CD4-positive, alpha-beta T cell (primary cell): ENCODE data around the gene SIX2. TPM values are rescaled to one million over a fixed set of nuclear protein-coding genes. Genes with fewer than 3 reads are reported as not detected.

Experiments
- ATAC-seq: fragments of 200-7000 bp; cut with Tn5 transposase; one replicate; pipeline ENCODE4 v1.10.0; 2022; ENCODE audit warnings: mild to moderate bottlenecking; ENCODE audit not compliant: poor library complexity
- CTCF ChIA-PET: fragments of 350-600 bp; sonication (Branson Sonifier 250); formaldehyde crosslinking; loops from one replicate; lab custom pipeline; 2021; ENCODE audit warnings: antibody characterized with exemption, inconsistent platforms; lab: Charles Lee
- POLR2A ChIA-PET: fragments of 350-600 bp; sonication (Branson Sonifier 250); formaldehyde crosslinking; loops from one replicate; lab custom pipeline; 2021; ENCODE audit warnings: antibody characterized with exemption, inconsistent platforms; lab: Charles Lee
- DNase-seq, 14 experiments: peaks; one replicate each; pipeline ENCODE4 v3.0.0-alpha.2; 2013 to 2020; ENCODE audit warnings: mixed read lengths in 2 of 14
- H3K27ac ChIP-seq, 2 donors: one replicate each; pipeline versions ENCODE4 v1.5.1 to v1.7.0; 2013; ENCODE audit warnings: low read length in 2 of 2, low read depth in 1 of 2, mild to moderate bottlenecking in 1 of 2
- H3K27me3 ChIP-seq, 2 experiments: 1 replicate in 1 of 2; 2 replicates in 1 of 2; pipeline versions ENCODE4 v1.6.1 to v1.7.0; 2013; ENCODE audit warnings: low read length in 2 of 2, control low read depth in 1 of 2, mild to moderate bottlenecking in 1 of 2, moderate library complexity in 1 of 2; ENCODE audit not compliant: insufficient read depth in 2 of 2, control insufficient read depth in 1 of 2
- H3K36me3 ChIP-seq: one replicate; pipeline ENCODE4 v1.6.1; 2013; ENCODE audit warnings: low read length, control low read depth; ENCODE audit not compliant: insufficient read depth
- H3K4me1 ChIP-seq: one replicate; pipeline ENCODE4 v1.6.1; 2013; ENCODE audit warnings: low read length, control low read depth; ENCODE audit not compliant: insufficient read depth
- H3K4me3 ChIP-seq: one replicate; pipeline ENCODE4 v1.5.1; 2013; ENCODE audit warnings: mild to moderate bottlenecking, low read length, moderate library complexity
- H3K9me3 ChIP-seq, 2 experiments: 1 replicate in 1 of 2; 2 replicates in 1 of 2; pipeline versions ENCODE4 v1.6.1 to v1.7.0; 2013; ENCODE audit warnings: low read length in 2 of 2, mild to moderate bottlenecking in 2 of 2, control low read depth in 1 of 2, moderate library complexity in 1 of 2; ENCODE audit not compliant: control insufficient read depth in 1 of 2, insufficient read depth in 1 of 2
- H3K27ac Mint-ChIP-seq: one replicate; pipeline ENCODE4 v1.8.0; 2020; ENCODE audit warnings: mixed read lengths
- H3K27me3 Mint-ChIP-seq: one replicate; pipeline ENCODE4 v1.8.0; 2021; ENCODE audit warnings: mixed read lengths
- H3K36me3 Mint-ChIP-seq: one replicate; pipeline ENCODE4 v1.8.0; 2021; ENCODE audit warnings: low read depth, mixed read lengths
- H3K4me1 Mint-ChIP-seq: one replicate; pipeline ENCODE4 v1.8.0; 2021; ENCODE audit warnings: low read depth, mixed read lengths
- H3K4me3 Mint-ChIP-seq: one replicate; pipeline ENCODE4 v1.8.0; 2020; ENCODE audit warnings: mild to moderate bottlenecking, mixed read lengths
- H3K9me3 Mint-ChIP-seq: one replicate; pipeline ENCODE4 v1.8.0; 2020; ENCODE audit warnings: mixed read lengths
- intact Hi-C, 2 experiments: fragments of 100-400 bp; cut with DNase I in 1 of 2; cut with micrococcal nuclease in 1 of 2; formaldehyde crosslinking; loops; one replicate each; pipeline versions ENCODE4 v1.15.1 to v1.9.0; 2023 to 2025; cut with DNase I, micrococcal nuclease
- total RNA-seq, 174 experiments: library from RNA in 2 of 174; stranded (reverse) in 2 of 174; gene quantifications; one replicate each; pipeline ENCODE4 v1.2.3 and lab custom pipeline; 2021 to 2026
- TF ChIP-seq, protein P1 (sequence below): fragments of 200-600 bp; IDR thresholded peaks from one replicate; pipeline ENCODE4 v1.8.0; 2022; ENCODE audit warnings: antibody characterized with exemption, mild to moderate bottlenecking

The SIX2 gene
- total RNA-seq, 2 experiments from 2014 or later: not detected

DNA sequence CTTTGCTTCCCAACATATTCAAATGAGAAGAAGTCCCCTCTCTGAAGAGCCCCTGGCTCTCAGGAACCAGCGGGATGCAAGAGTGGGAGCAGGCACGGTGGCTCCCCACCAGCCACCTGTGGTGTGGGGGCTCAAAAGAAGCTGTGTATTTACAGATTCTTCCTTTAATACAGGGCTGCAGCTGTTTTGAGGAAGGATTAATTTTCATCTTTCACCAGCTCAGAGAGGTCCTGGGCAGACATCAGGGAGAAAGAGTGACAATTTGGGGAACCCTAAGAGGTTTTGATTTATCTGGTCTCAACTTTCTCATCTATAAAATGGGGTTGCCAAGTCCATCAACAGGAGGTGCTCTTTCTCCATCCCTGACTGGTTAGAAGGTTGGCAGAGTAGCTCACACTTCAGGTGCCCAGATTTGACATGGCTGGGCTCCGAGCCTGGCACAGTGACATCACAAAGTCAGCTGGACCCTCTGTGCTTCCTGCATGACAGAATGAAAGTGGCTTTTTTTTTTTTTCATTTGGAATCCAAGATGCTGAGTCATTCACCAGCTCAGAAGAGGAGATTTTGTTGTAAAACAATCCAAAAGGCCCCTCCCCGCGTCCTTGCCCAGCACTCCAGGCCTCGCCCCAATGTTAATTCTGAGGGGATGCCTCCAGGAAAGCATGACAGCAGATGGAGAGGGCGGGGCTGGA lies 15.5 kb upstream of the SIX2 start:
- H3K27ac ChIP-seq: no peak overlapping the region
- H3K4me1 ChIP-seq: no peaks in the 10 kb centered on the region
- no peaks in the 10 kb centered on the region for H3K9me3 ChIP-seq
- Mint-ChIP-seq H3K9me3 (no peaks in the 10 kb centered on the region), H3K27ac (no peak overlapping the region), H3K4me1 (no peaks in the 10 kb centered on the region), H3K27me3 (peaks cover 34% of the 10 kb centered on the region), H3K4me3 (no peak overlapping the region), H3K36me3 (no peaks in the 10 kb centered on the region)
- TF ChIP-seq, protein P1, sequence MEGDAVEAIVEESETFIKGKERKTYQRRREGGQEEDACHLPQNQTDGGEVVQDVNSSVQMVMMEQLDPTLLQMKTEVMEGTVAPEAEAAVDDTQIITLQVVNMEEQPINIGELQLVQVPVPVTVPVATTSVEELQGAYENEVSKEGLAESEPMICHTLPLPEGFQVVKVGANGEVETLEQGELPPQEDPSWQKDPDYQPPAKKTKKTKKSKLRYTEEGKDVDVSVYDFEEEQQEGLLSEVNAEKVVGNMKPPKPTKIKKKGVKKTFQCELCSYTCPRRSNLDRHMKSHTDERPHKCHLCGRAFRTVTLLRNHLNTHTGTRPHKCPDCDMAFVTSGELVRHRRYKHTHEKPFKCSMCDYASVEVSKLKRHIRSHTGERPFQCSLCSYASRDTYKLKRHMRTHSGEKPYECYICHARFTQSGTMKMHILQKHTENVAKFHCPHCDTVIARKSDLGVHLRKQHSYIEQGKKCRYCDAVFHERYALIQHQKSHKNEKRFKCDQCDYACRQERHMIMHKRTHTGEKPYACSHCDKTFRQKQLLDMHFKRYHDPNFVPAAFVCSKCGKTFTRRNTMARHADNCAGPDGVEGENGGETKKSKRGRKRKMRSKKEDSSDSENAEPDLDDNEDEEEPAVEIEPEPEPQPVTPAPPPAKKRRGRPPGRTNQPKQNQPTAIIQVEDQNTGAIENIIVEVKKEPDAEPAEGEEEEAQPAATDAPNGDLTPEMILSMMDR: no peak
- CTCF ChIA-PET: no interaction called here
- ATAC-seq: no peak
- POLR2A ChIA-PET: no interaction called here
- peaks cover 2 to 5% of the 10 kb centered on the region in 2 experiments for H3K27me3 ChIP-seq
- intact Hi-C loops: no loop called here
- DNase-seq: no peak
- H3K36me3 ChIP-seq: no peaks in the 10 kb centered on the region
- H3K4me3 ChIP-seq: no peak overlapping the region

DNA sequence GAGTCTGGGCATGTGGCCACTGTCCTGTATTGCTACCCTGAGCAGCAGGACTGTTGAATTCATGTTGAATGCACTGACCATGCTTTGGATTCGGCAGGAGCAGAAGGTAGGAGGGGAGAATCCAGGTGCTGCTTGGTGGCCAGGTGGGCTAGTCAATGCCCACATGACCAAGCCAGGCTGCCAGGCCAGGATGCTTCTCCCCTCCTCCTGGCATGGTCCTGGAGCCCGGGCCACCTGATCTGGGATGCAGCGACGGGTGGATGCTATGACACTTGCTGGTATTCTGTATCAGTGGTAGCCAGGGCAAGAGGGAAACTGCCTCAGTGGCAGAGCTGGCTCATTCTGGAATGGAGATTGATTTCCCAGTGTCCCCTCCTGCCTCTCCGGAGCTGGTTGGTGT lies 14.8 kb upstream of the SIX2 start:
- H3K9me3 ChIP-seq: no peaks in the 10 kb centered on the region
- TF ChIP-seq, protein P1: no peak
- intact Hi-C loops: no loop called here
- no peaks in the 10 kb centered on the region for H3K4me1 Mint-ChIP-seq
- ATAC-seq (no peak), DNase-seq (no peak)
- H3K27ac ChIP-seq: no peak overlapping the region
- H3K27ac Mint-ChIP-seq: no peak overlapping the region
- peaks cover 2 to 6% of the 10 kb centered on the region in 2 experiments for H3K27me3 ChIP-seq
- H3K4me3 ChIP-seq: no peak overlapping the region
- H3K4me3 Mint-ChIP-seq: no peak overlapping the region
- no peaks in the 10 kb centered on the region for H3K4me1 ChIP-seq
- no peaks in the 10 kb centered on the region for H3K36me3 ChIP-seq
- CTCF ChIA-PET: no interaction called here
- no peaks in the 10 kb centered on the region for H3K36me3 Mint-ChIP-seq
- H3K9me3 Mint-ChIP-seq: no peaks in the 10 kb centered on the region
- peaks cover 39% of the 10 kb centered on the region for H3K27me3 Mint-ChIP-seq
- POLR2A ChIA-PET: no interaction called here

DNA sequence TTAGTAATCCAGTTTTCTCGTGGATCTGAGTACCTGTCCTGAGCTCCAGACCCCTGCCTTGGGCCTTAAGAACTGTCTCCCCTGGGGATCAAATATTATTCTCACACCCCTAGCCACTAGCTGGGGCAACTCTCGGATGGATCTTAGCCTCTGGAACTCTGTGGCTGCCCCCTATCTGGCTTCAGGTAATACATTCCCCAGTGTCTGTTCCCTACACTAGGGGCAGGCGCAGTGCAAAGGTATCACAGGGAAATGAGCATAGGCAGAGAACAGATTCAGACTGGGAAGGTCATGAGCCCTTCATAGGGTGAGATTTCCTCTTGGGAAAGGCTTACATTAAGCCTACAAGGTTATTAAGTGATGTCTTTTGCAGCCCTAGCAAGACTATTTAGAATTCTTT lies 11.2 kb upstream of the SIX2 start:
- H3K27ac ChIP-seq: no peak overlapping the region
- H3K27me3 ChIP-seq: peaks cover 10 to 28% of the 10 kb centered on the region in 2 experiments
- TF ChIP-seq, protein P1: no peak
- no peaks in the 10 kb centered on the region for H3K4me1 Mint-ChIP-seq
- CTCF ChIA-PET: no interaction called here
- ATAC-seq: no peak
- H3K27ac Mint-ChIP-seq: no peak overlapping the region
- H3K9me3 ChIP-seq: no peaks in the 10 kb centered on the region
- H3K9me3 Mint-ChIP-seq: no peaks in the 10 kb centered on the region
- no peak for DNase-seq
- H3K27me3 Mint-ChIP-seq: peaks cover 64% of the 10 kb centered on the region
- POLR2A ChIA-PET: no interaction called here
- H3K36me3 ChIP-seq: no peaks in the 10 kb centered on the region
- no peaks in the 10 kb centered on the region for H3K36me3 Mint-ChIP-seq
- no peak overlapping the region for H3K4me3 ChIP-seq
- intact Hi-C loops: no loop called here
- no peaks in the 10 kb centered on the region for H3K4me1 ChIP-seq
- H3K4me3 Mint-ChIP-seq: no peak overlapping the region
